GM21360 (cell line): ENCODE results near the gene YY1.

ENCODE experiments used
- ATAC-seq: cut with Tn5 transposase; IDR thresholded peaks from one replicate; pipeline ENCODE4 v1.9.1; 2021; ENCODE audit warnings: mild to moderate bottlenecking, moderate library complexity; ENCODE audit not compliant: unreplicated experiment

The YY1 gene

GRCh38 chr14:100312877-100313400 lies 74.0 kb downstream of the YY1 start:
- ATAC-seq: no peak

DNA sequence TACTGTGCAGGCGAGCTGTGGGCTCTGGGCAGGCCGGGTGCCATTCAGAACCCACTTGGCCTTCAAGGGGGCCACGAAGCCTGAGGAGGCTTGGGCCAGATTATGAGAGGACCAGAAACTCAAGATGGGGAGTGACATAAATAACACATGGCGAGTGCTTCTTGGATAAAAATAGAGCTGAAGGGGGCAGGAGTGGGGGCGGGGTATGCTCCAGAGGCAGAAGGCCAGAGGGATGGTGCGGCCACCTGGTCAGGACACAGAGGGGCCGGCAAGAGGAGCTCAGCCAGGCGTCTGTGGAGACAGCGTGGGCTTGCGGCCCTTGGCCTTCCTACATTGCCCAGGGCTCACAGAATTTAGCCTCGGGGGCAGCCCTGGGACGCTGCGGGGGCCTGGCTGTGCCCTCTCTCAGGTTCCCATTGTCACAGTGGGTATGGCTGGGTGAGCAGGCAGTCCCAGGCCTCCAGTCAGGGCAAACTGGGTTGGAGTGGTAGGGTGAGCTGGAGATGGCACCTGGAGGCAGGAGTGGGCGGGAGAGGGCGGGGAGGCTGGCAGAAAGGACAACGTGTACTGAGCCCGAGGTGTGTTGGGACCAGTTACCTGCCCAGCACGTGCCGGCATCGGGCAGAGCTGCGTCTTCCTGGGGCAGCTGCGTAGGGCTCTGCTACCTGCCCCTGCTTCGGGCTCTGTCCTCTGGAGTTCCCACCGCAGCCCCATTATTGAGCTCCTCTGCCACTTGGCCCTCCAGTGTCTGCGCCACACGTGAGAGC lies 74.7 kb downstream of the YY1 start:
- ATAC-seq: no peak

DNA sequence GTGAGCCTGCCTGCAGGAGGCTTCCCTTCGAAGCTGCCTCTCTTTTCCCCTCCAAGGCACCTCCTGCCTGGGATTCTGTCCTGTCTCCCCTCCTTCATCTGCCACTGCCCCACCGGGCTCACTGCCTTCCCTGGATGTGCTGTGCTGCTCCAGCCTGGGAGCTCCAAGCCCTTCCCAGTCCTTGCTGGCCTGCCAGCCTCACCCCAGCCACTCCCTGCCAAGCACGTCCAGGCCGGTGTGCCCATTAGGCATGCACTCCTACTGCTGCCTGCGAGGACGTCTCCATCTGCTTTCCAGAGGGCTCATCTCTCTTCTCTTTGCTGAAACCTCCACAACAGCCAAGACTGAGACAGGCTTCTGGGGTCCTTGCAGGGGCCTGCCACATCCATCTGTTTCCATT lies 75.8 kb downstream of the YY1 start:
- ATAC-seq: no peak

GRCh38 chr14:100317389-100317788 lies 78.4 kb downstream of the YY1 start:
- peak; percentile 2 for ATAC-seq

DNA sequence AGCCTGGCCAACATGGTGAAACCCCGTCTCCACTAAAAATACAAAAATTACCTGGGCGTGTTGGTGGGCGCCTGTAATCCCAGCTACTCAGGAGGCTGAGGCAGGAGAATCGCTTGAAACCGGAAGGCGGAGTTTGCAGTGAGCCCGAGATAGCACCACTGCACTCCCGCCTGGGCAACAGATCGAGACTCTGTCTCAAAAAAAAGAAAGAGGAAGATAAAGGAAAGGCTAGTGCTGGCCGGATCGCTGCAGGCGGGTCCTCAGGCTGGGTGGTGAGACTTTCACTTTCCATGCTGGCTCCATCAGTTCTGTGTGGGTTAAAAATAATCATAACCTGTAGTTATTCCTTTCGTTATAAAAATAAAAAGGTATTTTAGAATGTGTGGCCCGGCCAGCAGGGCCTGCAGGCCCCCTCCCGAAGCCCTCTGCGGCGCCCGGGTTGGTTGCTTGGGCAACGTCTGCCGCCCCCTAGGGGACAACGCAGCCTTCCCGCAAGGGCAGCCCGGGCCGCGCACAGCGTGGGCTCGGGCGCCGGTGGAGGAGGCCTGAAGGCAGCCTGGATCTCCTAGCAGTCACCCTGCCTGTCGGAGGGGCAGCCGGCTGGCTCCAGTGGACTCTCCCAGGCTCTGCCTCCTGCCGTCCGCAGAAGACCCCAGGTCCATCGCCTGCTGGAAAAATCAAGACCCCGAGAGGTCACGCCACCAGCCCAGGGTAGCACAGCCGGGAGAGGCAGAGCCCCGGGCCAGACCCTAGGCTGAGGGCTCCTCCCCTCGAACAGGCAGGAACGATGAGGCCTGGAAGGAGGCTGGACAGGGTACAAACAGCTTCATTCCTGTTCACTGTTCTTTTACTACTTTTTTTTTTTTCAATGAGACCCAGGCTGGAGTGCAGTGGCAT lies 79.2 kb downstream of the YY1 start:
- ATAC-seq: peak; percentile 86

DNA sequence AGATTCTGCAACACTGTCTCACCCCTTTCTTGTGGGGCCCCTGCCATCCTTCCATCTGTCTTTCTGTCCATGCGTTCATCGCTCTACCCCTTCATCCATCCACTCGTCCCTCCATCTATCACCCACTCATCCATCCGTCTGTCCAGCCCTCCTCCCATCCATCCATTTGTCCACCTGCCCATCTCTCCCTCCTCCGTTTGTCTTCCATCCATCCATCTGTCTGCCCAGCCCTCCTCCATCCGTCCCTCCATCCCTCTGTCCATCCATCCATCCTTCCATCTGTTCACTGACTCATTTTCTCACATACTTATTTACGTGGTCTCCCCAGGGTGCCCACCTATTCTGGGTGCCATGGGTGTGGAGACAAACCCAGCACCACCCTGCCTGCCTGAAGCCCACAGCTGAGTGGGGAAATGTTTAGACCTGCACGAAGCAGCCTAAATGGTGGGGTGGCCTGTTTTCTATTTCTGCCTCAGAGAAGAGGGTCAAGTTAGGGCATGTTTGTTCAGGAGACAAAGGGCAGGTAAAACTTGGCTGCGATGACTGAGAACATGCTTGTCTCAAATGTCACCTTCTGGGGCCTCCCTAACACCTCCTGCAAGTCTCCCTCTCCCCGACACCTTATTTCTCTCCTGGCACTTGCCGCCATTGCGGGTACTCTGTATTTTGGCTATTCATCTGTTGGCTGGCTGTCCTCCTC lies 81.4 kb downstream of the YY1 start:
- ATAC-seq: no peak

DNA sequence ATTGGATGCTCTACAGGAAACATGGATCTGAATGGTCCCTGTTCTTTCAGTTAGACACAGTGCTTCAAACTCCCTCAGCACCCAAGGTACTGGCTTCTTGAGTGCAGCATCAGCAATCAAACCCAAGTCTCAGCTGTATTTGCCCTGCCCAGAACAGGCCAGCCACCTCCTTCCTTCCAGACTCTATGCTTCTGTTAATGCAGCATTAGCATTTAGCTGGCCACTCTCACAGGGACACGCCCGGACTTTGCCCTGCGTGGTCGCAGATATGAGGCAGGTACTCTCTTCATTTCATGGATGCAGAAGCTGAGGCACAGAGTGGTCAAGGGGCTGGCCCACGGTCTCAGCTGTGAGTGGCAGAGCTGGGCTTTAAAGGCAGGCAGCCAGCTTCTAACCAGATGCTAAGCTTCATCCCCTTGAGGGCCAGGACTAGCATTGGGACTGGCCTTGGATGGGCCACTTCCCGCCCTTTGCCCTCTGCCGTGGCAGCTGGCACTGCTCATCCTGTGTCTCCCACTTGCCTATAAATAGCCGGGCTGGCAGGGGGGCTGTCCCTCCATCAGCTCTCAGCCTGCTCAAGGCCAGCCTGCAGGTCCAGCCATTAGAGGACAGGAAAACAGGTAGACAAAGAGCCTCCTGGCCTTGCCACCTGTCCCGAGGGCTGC lies 82.7 kb downstream of the YY1 start:
- no peak for ATAC-seq

- ATAC-seq: no peak
Measured at GRCh38 chr14:100322138-100322957, 83.4 kb downstream of the YY1 start.

DNA sequence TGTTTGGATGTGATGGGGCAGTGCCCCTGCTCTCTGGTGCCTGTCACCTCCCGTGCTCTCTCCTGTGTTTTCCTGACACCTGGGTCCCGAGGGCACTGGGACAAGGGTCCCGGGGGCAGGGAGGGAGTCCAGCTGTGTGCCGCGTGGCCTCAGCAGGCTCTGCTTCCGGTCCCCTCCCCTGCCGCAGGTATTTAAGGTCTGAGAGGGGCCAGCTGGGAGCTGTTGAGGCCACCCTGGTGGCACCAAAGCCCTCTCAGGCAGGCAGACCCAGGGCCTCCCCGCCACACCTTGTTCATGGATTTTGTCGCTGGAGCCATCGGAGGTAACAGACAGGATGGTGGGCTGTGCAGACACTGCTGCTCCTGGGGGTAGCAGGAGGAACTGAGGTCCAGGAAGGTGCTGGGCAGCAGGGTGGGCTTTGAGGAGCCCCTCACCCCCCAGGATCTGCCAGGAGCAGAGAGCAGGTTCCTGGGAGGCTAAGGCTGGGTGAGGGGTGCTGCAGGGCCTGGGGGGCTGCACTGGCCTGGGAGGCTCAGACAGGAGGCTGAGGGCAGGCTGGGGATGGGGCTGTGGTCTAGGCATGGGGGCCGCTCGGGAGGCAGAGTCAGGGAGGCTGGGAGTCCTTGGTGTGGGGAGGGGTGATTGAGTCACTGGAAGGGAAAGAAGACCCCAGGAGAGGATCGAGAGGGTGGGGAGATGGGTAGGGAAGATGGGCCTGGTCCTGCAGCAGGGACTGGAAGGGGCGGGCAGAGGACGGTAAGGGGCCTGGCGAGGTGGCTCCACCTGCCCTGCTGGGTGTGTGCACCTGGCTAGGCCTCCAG lies 84.4 kb downstream of the YY1 start, which contains the start of gene SLC25A47:
SLC25A47 (plus strand) TSS at position 219 of the 821 bp plus-strand sequence; CDS start at position 295, 76 bp downstream.
- no peak for ATAC-seq

GRCh38 chr14:100323942-100324307 lies 85.0 kb downstream of the YY1 start:
- no peak for ATAC-seq

DNA sequence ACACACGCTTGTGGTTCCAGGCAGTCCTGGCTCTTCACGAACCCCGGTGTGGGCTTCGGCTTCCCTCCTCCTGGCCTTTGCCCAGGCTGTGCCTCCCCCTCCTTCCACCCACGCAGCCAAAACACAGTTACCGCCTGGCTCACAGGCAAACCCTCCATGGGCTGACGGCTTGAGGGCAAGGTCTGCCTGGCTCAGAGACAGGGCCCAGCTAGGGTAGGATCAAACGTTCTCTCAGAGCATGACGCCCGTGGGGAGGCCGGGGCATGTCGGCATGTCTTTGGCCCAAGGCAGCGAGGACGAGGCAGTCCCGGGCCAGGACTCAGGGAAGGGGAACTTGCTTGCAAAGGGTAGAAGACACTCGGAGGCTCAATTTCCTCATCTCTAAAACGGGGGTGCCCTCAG lies 86.3 kb downstream of the YY1 start:
- ATAC-seq: no peak

DNA sequence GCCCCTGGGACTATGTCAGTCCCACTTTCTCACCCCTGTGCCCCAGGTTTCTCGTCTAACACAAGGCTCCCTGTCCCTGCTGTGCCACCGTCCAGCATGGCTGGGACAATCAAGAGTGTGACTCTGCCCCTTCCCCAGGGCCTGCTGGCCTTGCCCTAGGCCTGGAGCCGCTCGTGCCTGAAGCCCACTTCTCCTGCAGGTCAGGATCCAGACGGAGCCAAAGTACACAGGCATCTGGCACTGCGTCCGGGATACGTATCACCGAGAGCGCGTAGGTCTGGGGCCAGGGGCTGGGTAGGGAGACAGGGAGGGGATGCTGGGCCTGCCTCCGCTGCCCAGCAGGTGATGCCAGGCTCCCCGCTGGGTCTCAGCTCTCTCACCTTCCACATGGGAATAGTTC lies 87.0 kb downstream of the YY1 start:
- ATAC-seq: no peak

GRCh38 chr14:100327128-100327527 lies 88.2 kb downstream of the YY1 start:
- no peak for ATAC-seq

DNA sequence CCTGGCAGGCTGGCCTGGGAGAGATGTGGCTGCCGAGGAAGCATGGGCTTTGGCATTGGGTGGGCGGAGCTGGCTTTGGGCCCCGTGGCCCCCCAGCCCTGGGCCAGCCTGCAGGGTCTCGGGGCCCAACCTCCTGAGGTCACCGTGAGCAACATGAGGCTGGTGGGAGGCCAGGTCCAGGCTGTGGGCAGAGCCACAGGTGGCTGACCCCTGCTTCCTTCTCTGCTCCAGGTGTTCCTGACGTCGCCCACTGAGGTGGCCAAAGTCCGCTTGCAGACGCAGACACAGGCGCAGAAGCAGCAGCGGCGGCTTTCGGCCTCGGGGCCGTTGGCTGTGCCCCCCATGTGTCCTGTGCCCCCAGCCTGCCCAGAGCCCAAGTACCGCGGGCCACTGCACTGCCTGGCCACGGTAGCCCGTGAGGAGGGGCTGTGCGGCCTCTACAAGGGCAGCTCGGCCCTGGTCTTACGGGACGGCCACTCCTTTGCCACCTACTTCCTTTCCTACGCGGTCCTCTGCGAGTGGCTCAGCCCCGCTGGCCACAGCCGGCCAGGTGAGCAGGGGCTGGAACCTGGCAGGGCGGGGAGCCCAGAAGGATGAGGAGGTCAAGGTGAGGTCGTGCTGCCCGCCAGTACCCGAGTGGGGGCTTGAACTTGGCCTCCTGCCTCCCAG lies 89.7 kb downstream of the YY1 start:
- ATAC-seq: no peak

DNA sequence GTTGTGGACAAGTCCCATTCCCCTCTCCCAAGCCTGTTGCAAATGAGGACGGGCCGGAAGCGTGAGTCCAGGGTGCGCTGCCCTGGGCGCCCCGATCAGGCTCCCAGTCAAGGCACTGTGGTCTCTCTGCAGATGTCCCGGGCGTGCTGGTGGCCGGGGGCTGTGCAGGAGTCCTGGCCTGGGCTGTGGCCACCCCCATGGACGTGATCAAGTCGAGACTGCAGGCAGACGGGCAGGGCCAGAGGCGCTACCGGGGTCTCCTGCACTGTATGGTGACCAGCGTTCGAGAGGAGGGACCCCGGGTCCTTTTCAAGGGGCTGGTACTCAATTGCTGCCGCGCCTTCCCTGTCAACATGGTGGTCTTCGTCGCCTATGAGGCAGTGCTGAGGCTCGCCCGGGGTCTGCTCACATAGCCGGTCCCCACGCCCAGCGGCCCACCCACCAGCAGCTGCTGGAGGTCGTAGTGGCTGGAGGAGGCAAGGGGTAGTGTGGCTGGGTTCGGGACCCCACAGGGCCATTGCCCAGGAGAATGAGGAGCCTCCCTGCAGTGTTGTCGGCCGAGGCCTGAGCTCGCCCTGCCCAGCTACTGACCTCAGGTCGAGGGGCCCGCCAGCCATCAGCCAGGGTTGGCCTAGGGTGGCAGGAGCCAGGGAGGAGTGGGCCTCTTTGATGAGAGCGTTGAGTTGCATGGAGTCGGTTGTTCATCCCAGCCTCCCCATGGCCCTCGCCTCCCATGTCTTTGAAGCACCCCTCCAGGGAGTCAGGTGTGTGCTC lies 90.5 kb downstream of the YY1 start:
- ATAC-seq: no peak

DNA sequence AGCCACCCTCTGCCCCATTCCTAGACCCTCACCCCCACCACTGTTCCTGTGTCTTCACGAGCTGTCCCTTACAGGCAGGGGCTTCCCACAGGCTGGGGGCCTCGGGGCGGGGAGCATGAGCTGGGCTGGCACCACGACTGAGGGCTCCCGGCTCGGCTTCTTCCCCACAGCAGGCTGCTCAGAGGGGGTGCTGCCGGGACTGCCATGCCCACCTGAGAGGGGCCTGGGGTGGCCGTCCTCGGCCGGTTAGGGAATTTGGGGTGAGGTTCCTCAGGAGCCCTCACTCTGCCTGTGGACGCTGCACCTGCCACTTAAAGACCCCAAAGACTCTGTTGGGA lies 91.0 kb downstream of the YY1 start:
- no peak for ATAC-seq

GRCh38 chr14:100330388-100330931 lies 91.5 kb downstream of the YY1 start:
- ATAC-seq: no peak
